Endothelial cell of umbilical vein (primary cell): ENCODE measurements around the gene CTSA.
A peak's percentile ranks its signal among the peaks of the same experiment; 100 is the strongest.

ENCODE experiments used
- CTCF ChIP-seq, 2 donors: IDR thresholded peaks; 1 replicate in 1 of 2; 2 replicates in 1 of 2; pipeline ENCODE4 v1.5.1; 2011; ENCODE audit warnings: low read length in 2 of 2, mild to moderate bottlenecking in 2 of 2, moderate library complexity in 2 of 2, control low read depth in 1 of 2, inconsistent platforms in 1 of 2, low read depth in 1 of 2; ENCODE audit not compliant: insufficient read depth in 1 of 2; ENCODE audit errors: extremely low read depth in 1 of 2
- JUN ChIP-seq: IDR thresholded peaks from 2 replicates; pipeline ENCODE4 v1.6.1; 2011; ENCODE audit warnings: borderline replicate concordance, low read depth; ENCODE audit not compliant: insufficient read length, insufficient read depth
- MAX ChIP-seq: IDR thresholded peaks from 2 replicates; pipeline ENCODE4 v1.6.1; 2011; ENCODE audit not compliant: insufficient read depth, insufficient read length
- MYC ChIP-seq: IDR thresholded peaks from one replicate; pipeline ENCODE4 v1.6.1; 2011; ENCODE audit warnings: mild to moderate bottlenecking, low read depth, low read length
- POLR2A ChIP-seq: IDR thresholded peaks from 2 replicates; pipeline ENCODE4 v1.6.1; 2012; ENCODE audit warnings: low read depth, mild to moderate bottlenecking, control low read depth, low read length
- POLR2AphosphoS5 ChIP-seq: IDR thresholded peaks from 2 replicates; pipeline ENCODE4 v1.6.1; 2012; ENCODE audit warnings: low read depth, mild to moderate bottlenecking, control low read depth, low read length, moderate library complexity; ENCODE audit not compliant: insufficient read depth

GRCh38 chr20:45890985-45891983, at the start of gene CTSA, which contains the start of gene NEURL2:
- TF ChIP-seq CTCF (IDR thresholded peaks at IDR 0.05; ENCODE audit: extremely low read depth in 1 of 2, insufficient read depth in 1 of 2, low read depth in 1 of 2, low read length in 2 of 2) (no peak), POLR2A (peak; percentile 74), POLR2AphosphoS5 (peak; percentile 75), JUN (no peak), MAX (peak; percentile 96), MYC (no peak)
